Measurements from ENCODE around the gene ANKRD28. TPM values are rescaled to one million over a fixed set of nuclear protein-coding genes. Genes with fewer than 3 reads are reported as not detected.
"Not testable (repeated sequence)": the region's sequence is repeated elsewhere in the genome, so short reads cannot be mapped to it uniquely, and the experiment has no call there.

ANKRD28 gene
- polyA plus RNA-seq, 1 donor, result 29.8 TPM

DNA sequence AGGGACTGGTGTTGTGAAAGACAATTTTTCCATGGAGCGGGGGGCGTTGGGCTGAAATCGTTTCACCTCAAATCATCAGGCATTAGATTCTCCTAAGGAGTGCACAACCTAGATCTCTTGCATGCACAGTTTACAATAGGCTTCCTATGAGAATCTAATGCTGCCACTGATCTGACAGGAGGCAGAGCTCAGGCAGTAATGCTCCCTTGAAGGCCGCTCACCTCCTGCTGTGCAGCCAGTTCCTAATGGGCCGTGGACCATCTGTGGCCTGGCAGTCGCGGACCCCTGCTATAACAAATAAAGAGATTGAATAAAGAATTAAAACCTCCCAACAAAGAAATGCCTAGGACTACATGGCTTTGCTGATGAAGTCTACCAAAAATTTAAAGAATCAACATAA, 25.3 kb upstream of the ANKRD28 start:
- no peak for DNase-seq
- Histone ChIP-seq H3K4me3 (ENCODE audit: low read length) (no peak overlapping the region), H3K9me3 (ENCODE audit: control insufficient read depth, low read depth, low read length) (no peaks in the 10 kb centered on the region), H3K4me1 (ENCODE audit: control insufficient read depth, insufficient read depth, low read length) (no peaks in the 10 kb centered on the region), H3K27ac (ENCODE audit: low read length) (no peak overlapping the region), H3K27me3 (ENCODE audit: control insufficient read depth, insufficient read depth, low read length) (no peaks in the 10 kb centered on the region), H3K36me3 (ENCODE audit: control insufficient read depth, insufficient read depth, low read length) (no peaks in the 10 kb centered on the region)
- no CpG with 5 or more reads among the region's 7 CpGs for WGBS (ENCODE audit: insufficient coverage, low lambda C conversion rate)

DNA sequence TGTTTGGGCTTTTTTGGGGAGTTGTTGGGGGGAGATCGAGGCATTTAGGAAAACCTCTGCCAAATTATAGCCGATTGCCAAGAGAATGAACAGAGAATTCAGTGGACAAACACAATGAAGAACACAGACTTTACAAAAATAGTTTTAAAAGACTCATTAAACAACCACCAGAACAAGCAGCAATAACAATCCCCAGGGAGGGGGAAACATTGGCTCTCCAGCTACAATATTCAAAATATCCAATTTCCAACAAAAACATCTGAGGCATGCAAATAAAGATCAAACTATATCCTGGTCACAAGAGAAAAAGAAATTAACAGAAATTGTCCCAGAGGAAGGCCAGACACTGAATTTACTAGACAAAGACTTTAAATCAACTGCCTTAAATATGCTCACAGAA, 24.5 kb upstream of the ANKRD28 start:
- Histone ChIP-seq H3K9me3 (ENCODE audit: control insufficient read depth, low read depth, low read length) (no peaks in the 10 kb centered on the region), H3K27ac (ENCODE audit: low read length) (no peak overlapping the region), H3K4me3 (ENCODE audit: low read length) (no peak overlapping the region), H3K4me1 (ENCODE audit: control insufficient read depth, insufficient read depth, low read length) (no peaks in the 10 kb centered on the region), H3K36me3 (ENCODE audit: control insufficient read depth, insufficient read depth, low read length) (no peaks in the 10 kb centered on the region), H3K27me3 (ENCODE audit: control insufficient read depth, insufficient read depth, low read length) (no peaks in the 10 kb centered on the region)
- no CpG with 5 or more reads among the region's 2 CpGs for WGBS (ENCODE audit: insufficient coverage, low lambda C conversion rate)
- DNase-seq, result no peak

- 100% methylated on average over 1 of the region's 2 CpGs for WGBS (ENCODE audit: insufficient coverage, low lambda C conversion rate)
- no peaks in the 10 kb centered on the region for H3K36me3 ChIP-seq (ENCODE audit: control insufficient read depth, insufficient read depth, low read length)
Observed at GRCh38 chr3:15820911-15821310, 23.1 kb upstream of the ANKRD28 start.

DNA sequence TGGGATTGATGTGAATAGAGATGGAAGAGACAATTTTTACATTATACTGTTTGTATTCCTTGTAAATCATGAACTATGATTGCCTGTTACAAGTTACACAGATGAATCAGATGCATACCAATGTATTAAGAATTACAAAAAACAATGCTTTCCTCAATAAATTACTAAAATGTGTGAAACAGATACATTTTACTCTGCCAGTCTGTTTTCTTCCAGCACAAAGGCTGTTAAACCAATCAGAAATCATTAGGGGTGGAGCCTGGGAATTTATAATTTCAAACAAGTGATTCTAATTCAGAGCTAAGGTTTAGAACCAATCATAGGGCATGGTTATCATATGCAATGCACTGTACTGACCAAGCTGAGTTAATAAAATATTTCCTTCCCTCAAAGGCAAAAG, 21.8 kb upstream of the ANKRD28 start:
- Histone ChIP-seq H3K9me3 (ENCODE audit: control insufficient read depth, low read depth, low read length) (no peaks in the 10 kb centered on the region), H3K4me3 (ENCODE audit: low read length) (no peak overlapping the region), H3K4me1 (ENCODE audit: control insufficient read depth, insufficient read depth, low read length) (no peaks in the 10 kb centered on the region), H3K27me3 (ENCODE audit: control insufficient read depth, insufficient read depth, low read length) (no peaks in the 10 kb centered on the region), H3K36me3 (ENCODE audit: control insufficient read depth, insufficient read depth, low read length) (no peaks in the 10 kb centered on the region), H3K27ac (ENCODE audit: low read length) (no peak overlapping the region)
- DNase-seq, result no peak

More at GRCh38 chr3:15820911-15821310, 23.1 kb upstream of the ANKRD28 start:
- DNase-seq, result no peak
- no peak overlapping the region for H3K4me3 ChIP-seq (ENCODE audit: low read length)
- no peaks in the 10 kb centered on the region for H3K4me1 ChIP-seq (ENCODE audit: control insufficient read depth, insufficient read depth, low read length)
- H3K27me3 ChIP-seq (ENCODE audit: control insufficient read depth, insufficient read depth, low read length), result no peaks in the 10 kb centered on the region
- no peaks in the 10 kb centered on the region for H3K9me3 ChIP-seq (ENCODE audit: control insufficient read depth, low read depth, low read length)
- H3K27ac ChIP-seq (ENCODE audit: low read length), result no peak overlapping the region

GRCh38 chr3:15819043-15819442, 21.3 kb upstream of the ANKRD28 start:
- H3K27ac ChIP-seq (ENCODE audit: low read length), result no peak overlapping the region
- no peak overlapping the region for H3K4me3 ChIP-seq (ENCODE audit: low read length)
- WGBS (ENCODE audit: insufficient coverage, low lambda C conversion rate), result 100% methylated on average over 1 of the region's 2 CpGs
- no peaks in the 10 kb centered on the region for H3K36me3 ChIP-seq (ENCODE audit: control insufficient read depth, insufficient read depth, low read length)
- no peaks in the 10 kb centered on the region for H3K27me3 ChIP-seq (ENCODE audit: control insufficient read depth, insufficient read depth, low read length)
- no peak for DNase-seq
- no peaks in the 10 kb centered on the region for H3K9me3 ChIP-seq (ENCODE audit: control insufficient read depth, low read depth, low read length)
- no peaks in the 10 kb centered on the region for H3K4me1 ChIP-seq (ENCODE audit: control insufficient read depth, insufficient read depth, low read length)

GRCh38 chr3:15815696-15816095, 17.9 kb upstream of the ANKRD28 start:
- WGBS (ENCODE audit: insufficient coverage, low lambda C conversion rate), result 53% methylated on average over 4 of the region's 4 CpGs
- H3K27ac ChIP-seq (ENCODE audit: low read length), result no peak overlapping the region
- no peaks in the 10 kb centered on the region for H3K36me3 ChIP-seq (ENCODE audit: control insufficient read depth, insufficient read depth, low read length)
- DNase-seq, result peak in 1 of 2 donors; percentile 10
- H3K9me3 ChIP-seq (ENCODE audit: control insufficient read depth, low read depth, low read length), result no peaks in the 10 kb centered on the region
- H3K4me1 ChIP-seq (ENCODE audit: control insufficient read depth, insufficient read depth, low read length), result no peaks in the 10 kb centered on the region
- H3K4me3 ChIP-seq (ENCODE audit: low read length), result no peak overlapping the region
- no peaks in the 10 kb centered on the region for H3K27me3 ChIP-seq (ENCODE audit: control insufficient read depth, insufficient read depth, low read length)

- not testable (repeated sequence) for H3K36me3 ChIP-seq (ENCODE audit: control insufficient read depth, insufficient read depth, low read length); H3K9me3 ChIP-seq (ENCODE audit: control insufficient read depth, low read depth, low read length); H3K4me1 ChIP-seq (ENCODE audit: control insufficient read depth, insufficient read depth, low read length); H3K27me3 ChIP-seq (ENCODE audit: control insufficient read depth, insufficient read depth, low read length); H3K4me3 ChIP-seq (ENCODE audit: low read length); DNase-seq; H3K27ac ChIP-seq (ENCODE audit: low read length)
- no CpG with 5 or more reads among the region's 5 CpGs for WGBS (ENCODE audit: insufficient coverage, low lambda C conversion rate)
Observed at GRCh38 chr3:15813079-15813478, 15.3 kb upstream of the ANKRD28 start.

DNA sequence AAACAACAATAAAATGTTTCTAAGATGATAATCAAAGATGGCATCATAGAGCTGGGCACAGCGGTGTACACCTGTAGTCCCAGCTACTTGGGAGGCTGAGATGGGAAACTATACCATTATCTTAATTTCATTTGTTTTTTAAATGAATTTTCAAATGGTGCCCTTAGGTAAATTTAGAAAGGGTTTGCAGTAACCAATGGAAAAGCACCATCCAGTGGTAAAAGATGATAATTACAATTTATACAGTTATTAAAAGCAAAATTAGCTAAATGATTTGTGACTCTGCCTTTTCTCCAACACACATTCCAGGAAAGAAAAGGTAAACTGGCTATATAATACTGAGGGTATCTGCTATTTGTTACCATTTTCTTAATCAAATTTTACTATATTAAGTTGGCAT, 14.4 kb upstream of the ANKRD28 start:
- Histone ChIP-seq H3K9me3 (ENCODE audit: control insufficient read depth, low read depth, low read length) (no peaks in the 10 kb centered on the region), H3K4me1 (ENCODE audit: control insufficient read depth, insufficient read depth, low read length) (no peaks in the 10 kb centered on the region), H3K27me3 (ENCODE audit: control insufficient read depth, insufficient read depth, low read length) (no peaks in the 10 kb centered on the region), H3K36me3 (ENCODE audit: control insufficient read depth, insufficient read depth, low read length) (no peaks in the 10 kb centered on the region), H3K27ac (ENCODE audit: low read length) (no peak overlapping the region), H3K4me3 (ENCODE audit: low read length) (no peak overlapping the region)
- no CpG with 5 or more reads among the region's 1 CpG for whole genome bisulfite sequencing (ENCODE audit: insufficient coverage, low lambda C conversion rate)
- no peak for DNase-seq

- Histone ChIP-seq H3K36me3 (ENCODE audit: control insufficient read depth, insufficient read depth, low read length) (no peaks in the 10 kb centered on the region), H3K4me3 (ENCODE audit: low read length) (no peak overlapping the region), H3K27me3 (ENCODE audit: control insufficient read depth, insufficient read depth, low read length) (no peaks in the 10 kb centered on the region), H3K27ac (ENCODE audit: low read length) (no peak overlapping the region), H3K4me1 (ENCODE audit: control insufficient read depth, insufficient read depth, low read length) (no peaks in the 10 kb centered on the region), H3K9me3 (ENCODE audit: control insufficient read depth, low read depth, low read length) (no peaks in the 10 kb centered on the region)
- DNase-seq, result peak in 1 of 2 donors; percentile 20
Observed at GRCh38 chr3:15810702-15811101, 12.9 kb upstream of the ANKRD28 start.

DNA sequence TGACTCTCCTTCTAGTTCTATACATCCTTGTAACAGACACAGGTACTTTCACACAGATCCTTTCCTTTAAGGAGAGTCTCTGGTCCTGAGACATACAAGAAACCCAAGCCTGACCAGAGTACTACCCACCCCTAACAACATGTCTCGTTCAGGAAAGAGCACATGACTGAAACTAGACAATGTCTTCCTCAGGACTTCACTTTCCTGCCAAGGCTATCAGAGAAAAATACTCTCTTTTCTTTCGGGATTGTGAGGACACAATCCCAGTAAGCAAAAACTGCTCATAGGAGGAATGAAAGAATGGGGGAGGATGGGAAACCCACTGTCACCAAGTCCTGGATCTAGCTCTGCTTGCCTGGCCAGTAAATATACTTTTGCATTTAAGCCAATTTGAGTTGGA, 11.5 kb upstream of the ANKRD28 start:
- no peaks in the 10 kb centered on the region for H3K27me3 ChIP-seq (ENCODE audit: control insufficient read depth, insufficient read depth, low read length)
- no peak overlapping the region for H3K27ac ChIP-seq (ENCODE audit: low read length)
- H3K4me1 ChIP-seq (ENCODE audit: control insufficient read depth, insufficient read depth, low read length), result no peaks in the 10 kb centered on the region
- WGBS (ENCODE audit: insufficient coverage, low lambda C conversion rate), result no CpG with 5 or more reads among the region's 2 CpGs
- H3K9me3 ChIP-seq (ENCODE audit: control insufficient read depth, low read depth, low read length), result no peaks in the 10 kb centered on the region
- no peak for DNase-seq
- H3K36me3 ChIP-seq (ENCODE audit: control insufficient read depth, insufficient read depth, low read length), result no peaks in the 10 kb centered on the region
- no peak overlapping the region for H3K4me3 ChIP-seq (ENCODE audit: low read length)

GRCh38 chr3:15808679-15809310, 11.0 kb upstream of the ANKRD28 start:
- Histone ChIP-seq H3K27ac (ENCODE audit: low read length) (no peak overlapping the region), H3K4me3 (ENCODE audit: low read length) (no peak overlapping the region), H3K4me1 (ENCODE audit: control insufficient read depth, insufficient read depth, low read length) (no peaks in the 10 kb centered on the region), H3K36me3 (ENCODE audit: control insufficient read depth, insufficient read depth, low read length) (no peaks in the 10 kb centered on the region), H3K9me3 (ENCODE audit: control insufficient read depth, low read depth, low read length) (no peaks in the 10 kb centered on the region), H3K27me3 (ENCODE audit: control insufficient read depth, insufficient read depth, low read length) (no peaks in the 10 kb centered on the region)
- 100% methylated on average over 2 of the region's 2 CpGs for WGBS (ENCODE audit: insufficient coverage, low lambda C conversion rate)
- DNase-seq, result no peak
